HEK293 (cell line): ENCODE results near the gene MAU2.

ENCODE experiments used
- CTCF ChIA-PET: fragments of 350-600 bp; formaldehyde crosslinking; extraction: SDS; loops from one replicate; lab custom pipeline; 2021; ENCODE audit warnings: antibody characterized with exemption; lab: Yijun Ruan, JAX
- POLR2A ChIA-PET: fragments of 300-600 bp; formaldehyde crosslinking; extraction: SDS; loops from one replicate; lab custom pipeline; 2020; ENCODE audit warnings: antibody characterized with exemption, inconsistent platforms; lab: Yijun Ruan, JAX
- H3K27ac ChIP-seq: fragments of 200-500 bp; sonication (Bioruptor generic); 2 replicates; pipeline ENCODE4 v1.5.1; 2014; ENCODE audit warnings: low read depth, low read length, control low read depth, inconsistent platforms; ENCODE audit errors: extremely low read depth
- H3K36me3 ChIP-seq, 2 experiments: fragments of 200-500 bp in 1 of 2; sonication (Bioruptor generic) in 1 of 2; 1 replicate in 1 of 2; 2 replicates in 1 of 2; pipeline ENCODE4 v1.5.1; 2014 to 2017; ENCODE audit warnings: inconsistent platforms in 2 of 2, low read length in 2 of 2; ENCODE audit not compliant: control insufficient read depth in 2 of 2, insufficient read depth in 1 of 2
- H3K4me1 ChIP-seq: fragments of 200-500 bp; sonication (Bioruptor generic); 2 replicates; pipeline ENCODE4 v1.5.1; 2014; ENCODE audit warnings: mild to moderate bottlenecking, low read length, inconsistent platforms; ENCODE audit not compliant: control insufficient read depth, insufficient read depth
- H3K4me3 ChIP-seq: 2 replicates; pipeline ENCODE4 v1.5.1; 2011; ENCODE audit warnings: low read depth, mild to moderate bottlenecking, control low read depth, low read length, moderate library complexity
- H3K9me3 ChIP-seq: fragments of 200-500 bp; sonication (Bioruptor generic); 2 replicates; pipeline ENCODE4 v1.5.1; 2014; ENCODE audit warnings: low read depth, low read length, inconsistent platforms; ENCODE audit not compliant: control insufficient read depth, insufficient read depth
- EGR2 ChIP-seq: fragments of 450-650 bp; formaldehyde crosslinking; IDR thresholded peaks from 2 replicates; pipeline ENCODE4 v1.5.1; 2016; ENCODE audit warnings: low read depth, missing biosample characterization, missing genetic modification characterization
- GLI2 ChIP-seq: fragments of 450-650 bp; formaldehyde crosslinking; IDR thresholded peaks from 2 replicates; pipeline ENCODE4; 2017; ENCODE audit warnings: missing biosample characterization, missing genetic modification characterization, low read depth, borderline replicate concordance
- GLI4 ChIP-seq: fragments of 450-650 bp; formaldehyde crosslinking; IDR thresholded peaks from 2 replicates; pipeline ENCODE4 v1.5.1; 2016; ENCODE audit warnings: missing biosample characterization, missing genetic modification characterization
- KLF8 ChIP-seq: fragments of 450-650 bp; formaldehyde crosslinking; IDR thresholded peaks from 2 replicates; pipeline ENCODE4 v1.5.1; 2016; ENCODE audit warnings: missing biosample characterization, missing genetic modification characterization
- PRDM4 ChIP-seq: fragments of 450-650 bp; formaldehyde crosslinking; IDR thresholded peaks from 2 replicates; pipeline ENCODE4 v1.5.1; 2017; ENCODE audit warnings: missing biosample characterization, missing genetic modification characterization
- WT1 ChIP-seq: fragments of 450-650 bp; formaldehyde crosslinking; IDR thresholded peaks from 2 replicates; pipeline ENCODE4 v1.5.1; 2016; ENCODE audit warnings: missing biosample characterization, missing genetic modification characterization
- ZFHX2 ChIP-seq: fragments of 450-650 bp; formaldehyde crosslinking; conservative IDR thresholded peaks from 2 replicates; pipeline ENCODE4 v1.5.1; 2016; ENCODE audit warnings: missing biosample characterization, missing genetic modification characterization
- ZFP3 ChIP-seq: fragments of 450-650 bp; formaldehyde crosslinking; IDR thresholded peaks from 2 replicates; pipeline ENCODE4 v1.5.1; 2016; ENCODE audit warnings: low read depth, missing biosample characterization, missing genetic modification characterization
- ZNF133 ChIP-seq: fragments of 450-650 bp; formaldehyde crosslinking; IDR thresholded peaks from 2 replicates; pipeline ENCODE4 v1.5.1; 2016; ENCODE audit warnings: missing biosample characterization, missing genetic modification characterization
- ZNF138 ChIP-seq: fragments of 450-650 bp; formaldehyde crosslinking; IDR thresholded peaks from 2 replicates; pipeline ENCODE4 v1.5.1; 2016; ENCODE audit warnings: missing biosample characterization, missing genetic modification characterization, borderline replicate concordance
- ZNF174 ChIP-seq: fragments of 450-650 bp; formaldehyde crosslinking; IDR thresholded peaks from 2 replicates; pipeline ENCODE4 v1.5.0; 2017; ENCODE audit warnings: missing biosample characterization, mild to moderate bottlenecking, missing genetic modification characterization
- ZNF311 ChIP-seq: fragments of 450-650 bp; formaldehyde crosslinking; IDR thresholded peaks from 2 replicates; pipeline ENCODE4 v1.5.1; 2017; ENCODE audit warnings: missing biosample characterization, missing genetic modification characterization, borderline replicate concordance
- ZNF362 ChIP-seq: fragments of 450-650 bp; formaldehyde crosslinking; IDR thresholded peaks from 2 replicates; pipeline ENCODE4 v1.5.1; 2016; ENCODE audit warnings: missing biosample characterization, missing genetic modification characterization
- ZNF423 ChIP-seq: fragments of 450-650 bp; formaldehyde crosslinking; IDR thresholded peaks from 2 replicates; pipeline ENCODE4 v1.5.1; 2016; ENCODE audit warnings: missing biosample characterization, missing genetic modification characterization
- ZNF48 ChIP-seq: fragments of 450-650 bp; formaldehyde crosslinking; IDR thresholded peaks from 2 replicates; pipeline ENCODE4 v1.5.1; 2016; ENCODE audit warnings: missing biosample characterization, missing genetic modification characterization
- ZNF629 ChIP-seq: fragments of 450-650 bp; formaldehyde crosslinking; IDR thresholded peaks from 2 replicates; pipeline ENCODE4 v1.5.1; 2017; ENCODE audit warnings: missing biosample characterization, missing genetic modification characterization
- ZNF654 ChIP-seq: fragments of 450-650 bp; formaldehyde crosslinking; IDR thresholded peaks from 2 replicates; pipeline ENCODE4 v1.5.1; 2016; ENCODE audit warnings: low read depth, missing biosample characterization, missing genetic modification characterization
- ZNF701 ChIP-seq: fragments of 450-650 bp; formaldehyde crosslinking; IDR thresholded peaks from 2 replicates; pipeline ENCODE4 v1.5.1; 2016; ENCODE audit warnings: missing biosample characterization, missing genetic modification characterization
- ZNF704 ChIP-seq: fragments of 450-650 bp; formaldehyde crosslinking; IDR thresholded peaks from 2 replicates; pipeline ENCODE4 v1.5.1; 2016; ENCODE audit warnings: missing biosample characterization, missing genetic modification characterization
- ZNF830 ChIP-seq: fragments of 450-650 bp; IDR thresholded peaks from 2 replicates; pipeline ENCODE4 v1.5.0; 2018; ENCODE audit warnings: missing biosample characterization, missing genetic modification characterization, low read depth, mild to moderate bottlenecking, moderate library complexity

Gene MAU2

GRCh38 chr19:19348266-19348665, 27.6 kb downstream of the MAU2 start:
- TF ChIP-seq ZFHX2 (tag by site-specific recombination) (peak; percentile 94), ZFP3 (no peak), ZNF654 (tag by site-specific recombination) (no peak), EGR2 (tag by site-specific recombination) (peak; percentile 87)
- peaks cover 25 to 87% of the 10 kb centered on the region in 2 experiments; a peak in 2 of 3 replicates for H3K36me3 ChIP-seq
- H3K9me3 ChIP-seq, result no peaks in the 10 kb centered on the region
- CTCF ChIA-PET, result no interaction called here
- H3K4me3 ChIP-seq, result no peak overlapping the region
- POLR2A ChIA-PET, result no interaction called here
- no peaks in the 10 kb centered on the region for H3K4me1 ChIP-seq
- no peak overlapping the region for H3K27ac ChIP-seq

- TF ChIP-seq ZNF48 (tag by site-specific recombination), result no peak
- no peak for TF ChIP-seq ZNF701 (tag by site-specific recombination)
- no peak for TF ChIP-seq KLF8
- TF ChIP-seq ZNF138 (tag by site-specific recombination), result no peak
- TF ChIP-seq ZNF629 (tag by site-specific recombination), result no peak
- TF ChIP-seq GLI2 (tag by site-specific recombination), result no peak
- no peak for TF ChIP-seq ZNF362 (tag by site-specific recombination)
- TF ChIP-seq ZNF311 (tag by site-specific recombination), result no peak
- TF ChIP-seq ZNF423 (tag by site-specific recombination), result no peak
- TF ChIP-seq ZNF704 (tag by site-specific recombination), result no peak
- TF ChIP-seq PRDM4 (tag by site-specific recombination), result no peak
- TF ChIP-seq ZNF830 (tag by site-specific recombination), result no peak
- no peak for TF ChIP-seq ZNF133 (tag by site-specific recombination)
- TF ChIP-seq GLI4 (tag by site-specific recombination), result no peak
- no peak for TF ChIP-seq WT1 (tag by site-specific recombination)
- no peak for TF ChIP-seq ZNF174 (tag by site-specific recombination)
- CTCF ChIA-PET, result interaction anchor here (0.6 kb wide), 1 partner anchor 167 kb away, joined by 3 read pairs; the partner anchor contains the start of gene NDUFA13
- Histone ChIP-seq H3K9me3 (no peaks in the 10 kb centered on the region), H3K4me1 (no peaks in the 10 kb centered on the region), H3K4me3 (no peak overlapping the region), H3K36me3 (peaks cover 25 to 87% of the 10 kb centered on the region in 2 experiments; a peak in 2 of 3 replicates), H3K27ac (no peak overlapping the region)
- POLR2A ChIA-PET, result no interaction called here
Observed at GRCh38 chr19:19349365-19349764, 28.7 kb downstream of the MAU2 start.
